Tongue (tissue), 3 donors: ENCODE data around the gene MAPKAPK2. TPM values are rescaled to one million over a fixed set of nuclear protein-coding genes. Genes with fewer than 3 reads are reported as not detected.
"Not testable (repeated sequence)": the region's sequence is repeated elsewhere in the genome, so short reads cannot be mapped to it uniquely, and the experiment has no call there.

ENCODE experiments used
- DNase-seq: peaks from one replicate; pipeline ENCODE4 v3.0.0-alpha.2; 2015
- small RNA-seq: library from RNA; depleted of rRNA; stranded (forward); fragments of <200 nt; gene quantifications from one replicate; pipeline ENCODE3, GENCODE V24; 2014; ENCODE audit warnings: low replicate concordance
- total RNA-seq: library from RNA; depleted of rRNA; stranded (reverse); fragments of >200 nt; gene quantifications from one replicate; pipeline ENCODE4 v1.2.3, GENCODE V29; 2014

MAPKAPK2 gene
- total RNA-seq, 1 donor from 2014 or later, result 44.4 TPM

- DNase-seq, result no peak
These were observed 93.3 kb downstream of the MAPKAPK2 start for GRCh38 chr1:206778031-206778430.

- DNase-seq, result not testable (repeated sequence)
These were observed 94.2 kb downstream of the MAPKAPK2 start for GRCh38 chr1:206778911-206779310.

GRCh38 chr1:206779638-206780037 is 94.9 kb downstream of the MAPKAPK2 start:
- DNase-seq, result no peak

GRCh38 chr1:206782448-206782847 is 97.7 kb downstream of the MAPKAPK2 start:
- no peak for DNase-seq

GRCh38 chr1:206783506-206783905 is 98.8 kb downstream of the MAPKAPK2 start:
- no peak for DNase-seq

Small RNAs within 50 kb of the gene (small RNA-seq; reads per million reads assigned to genes)
- not detected for gene RF00019

Other genes starting within 250 kb of the MAPKAPK2 start
- 12.2 TPM for gene IKBKE, start 214.4 kb upstream of the MAPKAPK2 start, total RNA-seq
- gene RASSF5, start 177.4 kb upstream of the MAPKAPK2 start, total RNA-seq, result 12.8 TPM
- gene EIF2D, start 72.4 kb upstream of the MAPKAPK2 start, total RNA-seq, result 36.1 TPM
- 8.0 TPM for gene DYRK3, start 49.4 kb upstream of the MAPKAPK2 start, total RNA-seq
- gene IL19, start 85.9 kb downstream of the MAPKAPK2 start, total RNA-seq, result not detected
- 1.4 TPM for gene IL10, start 87.6 kb downstream of the MAPKAPK2 start, total RNA-seq
- not detected for gene IL20, start 180.7 kb downstream of the MAPKAPK2 start, total RNA-seq
- not detected for gene IL24, start 212.5 kb downstream of the MAPKAPK2 start, total RNA-seq
- 4.4 TPM for gene FCMR, start 237.0 kb downstream of the MAPKAPK2 start, total RNA-seq